Thoracic aorta (tissue), 2 donors: ENCODE measurements around the gene RPS6KA6. TPM values are rescaled to one million over a fixed set of nuclear protein-coding genes. Genes with fewer than 3 reads are reported as not detected.
A peak's percentile ranks its signal among the peaks of the same experiment; 100 is the strongest.

Experiments
- ATAC-seq: fragments of 150-250 bp; one replicate; pipeline ENCODE4 v1.8.0; 2017; ENCODE audit warnings: low read depth; ENCODE audit not compliant: insufficient number of reproducible peaks, low FRiP score
- DNase-seq: peaks from one replicate; pipeline ENCODE4 v3.0.0-alpha.2; 2020; ENCODE audit warnings: low spot score
- H3K27ac ChIP-seq, 2 donors: fragments of 200-600 bp; sonication (generic); 1 replicate in 1 of 2; 2 replicates in 1 of 2; pipeline ENCODE4 v1.5.1; 2016; ENCODE audit warnings: mild to moderate bottlenecking in 2 of 2, moderate library complexity in 2 of 2
- H3K27me3 ChIP-seq: fragments of 200-600 bp; sonication (generic); replicated peaks from 2 replicates; pipeline ENCODE4 v1.6.0; 2016; ENCODE audit warnings: mild to moderate bottlenecking; ENCODE audit not compliant: insufficient read depth
- H3K36me3 ChIP-seq: fragments of 200-600 bp; sonication (generic); one replicate; pipeline ENCODE4 v1.5.1; 2016
- H3K4me1 ChIP-seq, 2 donors: fragments of 200-600 bp; sonication (generic); 1 replicate in 1 of 2; 2 replicates in 1 of 2; pipeline versions ENCODE4 v1.5.1 to v1.6.0; 2016; ENCODE audit warnings: low read depth in 2 of 2, mild to moderate bottlenecking in 1 of 2; ENCODE audit not compliant: control insufficient read depth in 1 of 2
- H3K4me3 ChIP-seq: fragments of 200-600 bp; sonication (generic); 2 replicates; pipeline ENCODE4 v1.5.1; 2016; ENCODE audit warnings: mild to moderate bottlenecking
- H3K9me3 ChIP-seq: fragments of 200-600 bp; sonication (generic); 2 replicates; pipeline ENCODE4 v1.5.1; 2016
- CTCF ChIP-seq: fragments of 200-600 bp; sonication (generic); IDR thresholded peaks from one replicate; pipeline ENCODE4 v1.5.1; 2019; ENCODE audit warnings: antibody characterized with exemption
- total RNA-seq, 2 donors: library from RNA; depleted of rRNA; stranded (reverse); fragments of >200 nt; gene quantifications; one replicate each; pipeline versions ENCODE4 v1.1.0 to v1.2.3, GENCODE V29; 2016

RPS6KA6 gene
- 1 to 10 TPM; 8.5 to 9.6 TPM for total RNA-seq

- Histone ChIP-seq H3K4me1 (no peaks in the 10 kb centered on the region), H3K27me3 (no peaks in the 10 kb centered on the region), H3K4me3 (peak within 1 kb of the TSS; percentile 75), H3K27ac (peak within 1 kb of the TSS; percentile 59 to 61), H3K36me3 (no peaks in the 10 kb centered on the region), H3K9me3 (no peaks in the 10 kb centered on the region)
- ATAC-seq (no peak), DNase-seq (no peak)
- no peak for TF ChIP-seq CTCF
These were observed at the start of gene RPS6KA6 for GRCh38 chrX:84187533-84188319. RPS6KA6 (minus strand) TSS chrX:84188199; CDS start chrX:84187899, 300 bp downstream.

- no peaks in the 10 kb centered on the region for H3K36me3 ChIP-seq
- no peaks in the 10 kb centered on the region for H3K9me3 ChIP-seq
- TF ChIP-seq CTCF: no peak
- no peaks in the 10 kb centered on the region for H3K4me1 ChIP-seq
- H3K4me3 ChIP-seq: no peak overlapping the region
- H3K27ac ChIP-seq: no peak overlapping the region
- DNase-seq (no peak), ATAC-seq (no peak)
- H3K27me3 ChIP-seq: no peaks in the 10 kb centered on the region
These were observed 36.7 kb upstream of the RPS6KA6 start for GRCh38 chrX:84224741-84225140.

GRCh38 chrX:84223261-84223660 lies 35.3 kb upstream of the RPS6KA6 start:
- no peak for TF ChIP-seq CTCF
- Histone ChIP-seq H3K36me3 (no peaks in the 10 kb centered on the region), H3K27ac (no peak overlapping the region), H3K9me3 (no peaks in the 10 kb centered on the region), H3K4me1 (no peaks in the 10 kb centered on the region), H3K4me3 (no peak overlapping the region), H3K27me3 (no peaks in the 10 kb centered on the region)
- ATAC-seq (no peak), DNase-seq (no peak)

GRCh38 chrX:84221181-84221580 lies 33.2 kb upstream of the RPS6KA6 start:
- ATAC-seq (no peak), DNase-seq (no peak)
- no peak overlapping the region for H3K27ac ChIP-seq
- H3K27me3 ChIP-seq: no peaks in the 10 kb centered on the region
- H3K4me1 ChIP-seq: no peaks in the 10 kb centered on the region
- H3K9me3 ChIP-seq: no peaks in the 10 kb centered on the region
- H3K36me3 ChIP-seq: no peaks in the 10 kb centered on the region
- no peak overlapping the region for H3K4me3 ChIP-seq
- no peak for TF ChIP-seq CTCF

- no peaks in the 10 kb centered on the region for H3K4me1 ChIP-seq
- H3K36me3 ChIP-seq: no peaks in the 10 kb centered on the region
- no peak overlapping the region for H3K27ac ChIP-seq
- ATAC-seq (no peak), DNase-seq (no peak)
- TF ChIP-seq CTCF: no peak
- no peaks in the 10 kb centered on the region for H3K27me3 ChIP-seq
- no peak overlapping the region for H3K4me3 ChIP-seq
- no peaks in the 10 kb centered on the region for H3K9me3 ChIP-seq
These were observed 31.6 kb upstream of the RPS6KA6 start for GRCh38 chrX:84219551-84219950.
